ENCODE measurements around the gene TCP11L2.

DNA sequence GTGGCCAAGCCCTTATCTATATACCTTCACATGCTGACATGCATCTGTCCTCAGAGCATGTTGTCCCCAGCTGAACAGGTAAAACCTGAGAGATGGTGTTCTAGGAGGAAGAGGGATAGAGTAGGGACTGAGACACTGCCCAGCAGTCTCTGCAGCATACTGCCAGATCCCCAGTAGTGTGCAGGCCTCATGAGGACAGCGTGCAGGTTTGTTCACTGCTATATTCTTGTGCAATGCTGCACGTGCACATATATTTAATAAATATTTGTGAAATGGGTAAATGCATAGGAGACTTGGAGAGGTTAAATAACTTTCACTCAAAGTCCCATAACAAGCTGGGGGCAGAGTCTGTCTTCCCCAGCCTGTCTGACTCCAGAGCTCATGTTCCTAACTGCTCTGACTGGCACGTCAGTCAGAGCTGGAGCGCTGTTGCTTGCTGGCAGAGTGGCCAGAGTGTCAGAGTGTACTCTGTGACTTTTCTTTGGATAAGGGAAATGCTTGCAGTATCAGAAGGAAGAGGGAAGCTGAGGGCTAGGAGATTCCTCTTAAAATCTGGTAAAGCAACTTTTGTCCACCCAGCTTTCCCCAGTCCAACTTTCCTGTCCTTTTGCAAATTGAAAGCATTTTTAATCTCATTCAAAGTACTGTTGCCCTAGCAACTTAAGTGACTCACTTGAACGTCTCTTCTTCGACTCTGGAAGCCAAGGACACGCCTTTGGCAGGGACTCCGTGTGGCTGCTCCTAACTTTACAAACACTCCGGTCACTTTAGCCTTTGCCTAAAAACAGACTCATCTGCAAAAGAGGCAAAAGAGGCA is 40.1 kb downstream of the TCP11L2 start:
- TF ChIP-seq, protein P1, sequence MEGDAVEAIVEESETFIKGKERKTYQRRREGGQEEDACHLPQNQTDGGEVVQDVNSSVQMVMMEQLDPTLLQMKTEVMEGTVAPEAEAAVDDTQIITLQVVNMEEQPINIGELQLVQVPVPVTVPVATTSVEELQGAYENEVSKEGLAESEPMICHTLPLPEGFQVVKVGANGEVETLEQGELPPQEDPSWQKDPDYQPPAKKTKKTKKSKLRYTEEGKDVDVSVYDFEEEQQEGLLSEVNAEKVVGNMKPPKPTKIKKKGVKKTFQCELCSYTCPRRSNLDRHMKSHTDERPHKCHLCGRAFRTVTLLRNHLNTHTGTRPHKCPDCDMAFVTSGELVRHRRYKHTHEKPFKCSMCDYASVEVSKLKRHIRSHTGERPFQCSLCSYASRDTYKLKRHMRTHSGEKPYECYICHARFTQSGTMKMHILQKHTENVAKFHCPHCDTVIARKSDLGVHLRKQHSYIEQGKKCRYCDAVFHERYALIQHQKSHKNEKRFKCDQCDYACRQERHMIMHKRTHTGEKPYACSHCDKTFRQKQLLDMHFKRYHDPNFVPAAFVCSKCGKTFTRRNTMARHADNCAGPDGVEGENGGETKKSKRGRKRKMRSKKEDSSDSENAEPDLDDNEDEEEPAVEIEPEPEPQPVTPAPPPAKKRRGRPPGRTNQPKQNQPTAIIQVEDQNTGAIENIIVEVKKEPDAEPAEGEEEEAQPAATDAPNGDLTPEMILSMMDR (IDR thresholded peaks at IDR 0.05; ENCODE audit: low read length) = no peak
- TF ChIP-seq EZH2 (optimal IDR thresholded peaks at IDR 0.05; ENCODE audit: low read depth, low read length) = no peak
